GM23248 (cell line): ENCODE measurements around the gene IFI16. TPM values are rescaled to one million over a fixed set of nuclear protein-coding genes. Genes with fewer than 3 reads are reported as not detected.

Source experiments
- DNase-seq: peaks from one replicate; pipeline ENCODE4 v3.0.0-alpha.2; 2015
- H2AFZ ChIP-seq: fragments of 200-600 bp; sonication (generic); 2 replicates; pipeline ENCODE4 v1.6.1; 2016; ENCODE audit warnings: antibody characterized with exemption
- H3F3A ChIP-seq: fragments of 200-600 bp; sonication (generic); 2 replicates; pipeline ENCODE4 v1.6.1; 2016; ENCODE audit warnings: mild to moderate bottlenecking, antibody characterized with exemption, mixed run types; ENCODE audit not compliant: insufficient read depth
- H3K27ac ChIP-seq: fragments of 200-600 bp; sonication (generic); 2 replicates; pipeline ENCODE4 v1.5.1; 2016; ENCODE audit warnings: mild to moderate bottlenecking
- H3K27me3 ChIP-seq: fragments of 200-600 bp; sonication (generic); replicated peaks from 2 replicates; pipeline ENCODE4 v1.6.1; 2016; ENCODE audit warnings: mild to moderate bottlenecking; ENCODE audit not compliant: insufficient read depth
- H3K36me3 ChIP-seq: fragments of 200-600 bp; sonication (generic); 2 replicates; pipeline ENCODE4 v1.6.1; 2016; ENCODE audit warnings: low read depth, mild to moderate bottlenecking
- H3K4me1 ChIP-seq: fragments of 200-600 bp; sonication (generic); 2 replicates; pipeline ENCODE4 v1.6.1; 2016; ENCODE audit warnings: mild to moderate bottlenecking; ENCODE audit not compliant: insufficient read depth
- H3K4me2 ChIP-seq: fragments of 200-600 bp; sonication (generic); one replicate; pipeline ENCODE4 v1.6.1; 2016; ENCODE audit warnings: mild to moderate bottlenecking; ENCODE audit not compliant: unreplicated experiment
- H3K4me3 ChIP-seq: fragments of 200-600 bp; sonication (generic); 2 replicates; pipeline ENCODE4 v1.5.1; 2016; ENCODE audit warnings: mild to moderate bottlenecking
- H3K79me2 ChIP-seq: fragments of 200-600 bp; sonication (generic); 2 replicates; pipeline ENCODE4 v1.6.1; 2016; ENCODE audit warnings: mild to moderate bottlenecking; ENCODE audit not compliant: insufficient read depth
- H3K9ac ChIP-seq: fragments of 200-600 bp; sonication (generic); 2 replicates; pipeline ENCODE4 v1.6.1; 2016; ENCODE audit warnings: mild to moderate bottlenecking
- H3K9me2 ChIP-seq: fragments of 200-600 bp; sonication (generic); 2 replicates; pipeline ENCODE4 v1.6.1; 2016; ENCODE audit warnings: mixed run types, mild to moderate bottlenecking, moderate library complexity; ENCODE audit not compliant: insufficient read depth
- H3K9me3 ChIP-seq: fragments of 200-600 bp; sonication (generic); one replicate; pipeline ENCODE4 v1.6.1; 2017; ENCODE audit warnings: low read depth
- H4K20me1 ChIP-seq: fragments of 200-600 bp; sonication (generic); 2 replicates; pipeline ENCODE4 v1.6.0; 2016; ENCODE audit not compliant: insufficient read depth
- EZH2 ChIP-seq: fragments of 200-600 bp; sonication (generic); IDR thresholded peaks from 2 replicates; pipeline ENCODE4 v1.6.1; 2018; ENCODE audit warnings: antibody characterized with exemption, mild to moderate bottlenecking; ENCODE audit not compliant: insufficient read depth, poor library complexity, severe bottlenecking
- EZH2phosphoT487 ChIP-seq: fragments of 200-600 bp; sonication (generic); IDR thresholded peaks from 2 replicates; pipeline ENCODE4 v1.6.1; 2018; ENCODE audit warnings: antibody characterized with exemption, moderate library complexity, mild to moderate bottlenecking, low read depth; ENCODE audit not compliant: insufficient read depth
- WGBS, 2 experiments: methylation state at CpG; one replicate each; pipeline ENCODE4 v1.1.6; 2015 to 2017; ENCODE audit warnings: low lambda C conversion rate in 2 of 2, low coverage in 1 of 2; ENCODE audit errors: missing lambda C conversion rate in 2 of 2; 5-methylcytosine and 5-hydroxymethylcytosine counted together
- in situ Hi-C: fragments of 300-500 bp; cut with MboI; formaldehyde crosslinking; loops from 2 replicates; pipeline ENCODE4 v1.15.0; 2020
- polyA plus RNA-seq: library from polyadenylated mRNA; unstranded; fragments of >200 nt; fragmentation: Nextera tagmentation; extraction: Ambion mirVana; gene quantifications from 2 replicates; pipeline ENCODE4 v1.2.1, GENCODE V29; 2016
- total RNA-seq: library from RNA; depleted of rRNA; stranded (reverse); fragments of >200 nt; shearing (Covaris generic); gene quantifications from 2 replicates; pipeline ENCODE4 v1.2.3, GENCODE V29; 2014

The IFI16 gene
- total and polyA plus RNA-seq, 2 experiments from 2014 or later: 36.4 to 88.9 TPM

- H3K79me2 ChIP-seq: no peaks in the 10 kb centered on the region
- WGBS, 2 experiments: 82 to 100% methylated on average over 1 of the region's 1 CpG
- H3K4me2 ChIP-seq: no peak overlapping the region
- H3K4me1 ChIP-seq: peaks cover 18% of the 10 kb centered on the region
- H3K4me3 ChIP-seq: no peak overlapping the region
- H3F3A ChIP-seq: peaks cover 21% of the 10 kb centered on the region
- in situ Hi-C loops: no loop called here
- H3K36me3 ChIP-seq: no peaks in the 10 kb centered on the region
- H3K27me3 ChIP-seq: no peaks in the 10 kb centered on the region
- no peak for TF ChIP-seq EZH2
- no peaks in the 10 kb centered on the region for H3K9me3 ChIP-seq
- no peaks in the 10 kb centered on the region for H3K9me2 ChIP-seq
- peak; percentile 14 for DNase-seq
- H3K9ac ChIP-seq: no peak overlapping the region
- no peaks in the 10 kb centered on the region for H4K20me1 ChIP-seq
- H3K27ac ChIP-seq: no peak overlapping the region
- H2AFZ ChIP-seq: no peak overlapping the region
These were observed 69.8 kb downstream of the IFI16 start for GRCh38 chr1:159079525-159079924.

DNA sequence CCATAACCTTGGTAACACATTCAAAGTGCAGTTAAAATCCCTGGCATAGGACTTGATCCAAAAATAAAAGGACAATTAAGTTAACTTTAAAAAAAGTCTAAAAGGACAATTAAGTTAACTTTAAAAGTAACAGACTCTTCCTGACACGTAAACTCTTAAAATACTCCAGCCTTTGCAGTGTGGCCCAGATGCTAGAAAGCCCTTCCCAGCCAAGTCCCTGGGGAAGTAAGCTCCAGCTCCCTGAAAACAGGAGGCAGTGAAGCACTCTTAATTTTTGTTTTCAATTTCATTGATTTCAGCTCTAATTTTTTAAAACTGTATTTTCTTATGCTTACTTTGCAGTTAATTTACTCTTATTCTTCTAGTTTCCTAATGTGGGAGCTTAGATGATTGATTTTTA lies 71.9 kb downstream of the IFI16 start:
- Histone ChIP-seq H3K27me3 (no peaks in the 10 kb centered on the region), H3K4me3 (no peak overlapping the region), H4K20me1 (no peaks in the 10 kb centered on the region), H3K9me3 (no peaks in the 10 kb centered on the region), H2AFZ (peak overlapping the region; percentile 17; the same call in 1 of the 2 replicates), H3K9ac (no peak overlapping the region), H3K79me2 (no peaks in the 10 kb centered on the region), H3K36me3 (no peaks in the 10 kb centered on the region), H3F3A (peaks cover 11% of the 10 kb centered on the region), H3K9me2 (no peaks in the 10 kb centered on the region), H3K27ac (no peak overlapping the region), H3K4me1 (peaks cover 10% of the 10 kb centered on the region), H3K4me2 (no peak overlapping the region)
- DNase-seq: no peak
- 55 to 69% methylated on average over 1 of the region's 1 CpG for WGBS, 2 experiments
- in situ Hi-C loops: no loop called here
- TF ChIP-seq EZH2phosphoT487 (no peak), EZH2 (no peak)

DNA sequence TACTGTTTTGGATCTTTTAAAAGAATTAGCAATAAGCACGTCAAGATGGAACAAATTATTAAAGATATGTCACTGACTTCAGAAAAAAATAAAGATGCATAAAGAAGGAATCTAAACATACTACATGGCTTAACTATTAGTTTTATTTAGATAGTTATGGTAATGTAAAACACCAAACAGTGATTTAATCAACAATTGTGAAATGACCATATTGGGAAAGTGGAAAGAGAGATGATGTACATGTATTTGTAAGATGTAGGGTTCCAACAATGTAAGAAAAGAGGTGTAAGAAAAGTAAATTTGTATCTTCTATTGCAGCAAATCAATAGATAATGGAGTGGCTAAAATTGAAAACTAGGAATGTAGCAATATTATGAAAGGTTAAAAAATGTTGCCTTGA lies 73.3 kb downstream of the IFI16 start:
- Histone ChIP-seq H4K20me1 (no peaks in the 10 kb centered on the region), H3K27ac (no peak overlapping the region), H3K9ac (no peak overlapping the region), H3K4me1 (peaks cover 8% of the 10 kb centered on the region), H3F3A (peaks cover 5% of the 10 kb centered on the region), H3K4me2 (no peak overlapping the region), H3K36me3 (no peaks in the 10 kb centered on the region), H3K27me3 (no peaks in the 10 kb centered on the region), H2AFZ (no peak overlapping the region), H3K9me2 (no peaks in the 10 kb centered on the region), H3K9me3 (no peaks in the 10 kb centered on the region), H3K4me3 (no peak overlapping the region), H3K79me2 (no peaks in the 10 kb centered on the region)
- 83 to 96% methylated on average over 1 of the region's 1 CpG for WGBS, 2 experiments
- in situ Hi-C loops: no loop called here
- DNase-seq: no peak
- TF ChIP-seq EZH2 (no peak), EZH2phosphoT487 (no peak)

DNA sequence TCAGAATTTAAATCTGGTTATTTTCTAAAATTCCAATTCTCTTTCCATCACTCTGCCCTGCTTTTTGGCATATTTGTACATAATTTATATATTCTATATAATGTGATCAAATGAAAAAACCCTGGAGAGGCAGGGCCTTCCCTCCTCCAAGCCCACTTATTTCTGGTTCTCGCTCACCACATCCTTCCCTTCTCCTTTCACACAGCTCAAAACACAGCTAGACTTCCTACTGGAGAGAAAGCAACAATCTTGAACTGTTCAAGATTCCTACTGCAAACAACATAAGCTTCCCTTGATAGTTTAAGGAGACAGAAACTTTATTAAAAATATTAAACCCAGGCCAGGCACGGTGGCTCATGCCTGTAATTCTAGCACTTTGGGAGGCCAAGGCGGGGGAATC lies 74.4 kb downstream of the IFI16 start:
- no peak overlapping the region for H3K4me2 ChIP-seq
- 93 to 97% methylated on average over 3 of the region's 3 CpGs for WGBS, 2 experiments
- no peaks in the 10 kb centered on the region for H4K20me1 ChIP-seq
- H3K9ac ChIP-seq: no peak overlapping the region
- H2AFZ ChIP-seq: no peak overlapping the region
- H3K27ac ChIP-seq: no peak overlapping the region
- no peak for DNase-seq
- no peak for TF ChIP-seq EZH2phosphoT487
- no peak for TF ChIP-seq EZH2
- no peak overlapping the region for H3K4me3 ChIP-seq
- in situ Hi-C loops: no loop called here
- H3K4me1 ChIP-seq: peaks cover 20% of the 10 kb centered on the region
- H3K9me2 ChIP-seq: no peaks in the 10 kb centered on the region
- H3K79me2 ChIP-seq: no peaks in the 10 kb centered on the region
- no peaks in the 10 kb centered on the region for H3K36me3 ChIP-seq
- H3F3A ChIP-seq: peaks cover 16% of the 10 kb centered on the region
- H3K27me3 ChIP-seq: no peaks in the 10 kb centered on the region
- H3K9me3 ChIP-seq: no peaks in the 10 kb centered on the region

DNA sequence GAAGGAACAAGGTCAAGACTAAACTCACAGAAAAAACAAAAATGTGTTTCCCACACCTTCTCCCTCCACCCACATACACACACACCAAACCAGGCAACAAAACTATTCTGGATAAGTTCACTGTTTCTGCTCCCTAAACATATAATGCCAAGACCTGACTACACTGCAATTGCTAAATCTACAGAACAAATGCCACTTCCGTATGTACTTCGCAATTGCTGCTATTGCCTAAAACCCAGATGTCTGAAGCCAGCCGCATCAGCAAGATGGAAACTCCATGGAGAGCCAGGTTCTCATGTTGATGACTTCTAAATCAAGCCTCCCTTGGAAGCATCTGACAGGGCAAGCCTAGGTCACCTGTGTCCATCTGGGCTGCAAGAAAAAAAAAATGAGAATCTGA lies 75.2 kb downstream of the IFI16 start:
- Histone ChIP-seq H3K4me2 (no peak overlapping the region), H3K9me2 (no peaks in the 10 kb centered on the region), H4K20me1 (no peaks in the 10 kb centered on the region), H3F3A (peaks cover 17% of the 10 kb centered on the region), H2AFZ (no peak overlapping the region), H3K4me3 (no peak overlapping the region), H3K27ac (no peak overlapping the region), H3K36me3 (no peaks in the 10 kb centered on the region), H3K9ac (no peak overlapping the region), H3K79me2 (no peaks in the 10 kb centered on the region), H3K27me3 (no peaks in the 10 kb centered on the region), H3K9me3 (no peaks in the 10 kb centered on the region), H3K4me1 (peaks cover 27% of the 10 kb centered on the region)
- no peak for DNase-seq
- in situ Hi-C loops: no loop called here
- no peak for TF ChIP-seq EZH2
- no peak for TF ChIP-seq EZH2phosphoT487
- 95 to 98% methylated on average over 3 of the region's 3 CpGs for WGBS, 2 experiments
